Stimulated activated CD8-positive, alpha-beta memory T cell treated with anti-CD3 and anti-CD28 coated beads, Interleukin-7, amount 100 ng/mL, for 4 hours (primary cell): ENCODE data around the gene TTLL11.
"Not testable (repeated sequence)": the region's sequence is repeated elsewhere in the genome, so short reads cannot be mapped to it uniquely, and the experiment has no call there.

Experiments
- DNase-seq, 2 donors: peaks; one replicate each; pipeline ENCODE4 v3.0.0-alpha.2; 2020; ENCODE audit warnings: low read depth in 2 of 2

TTLL11 gene

DNA sequence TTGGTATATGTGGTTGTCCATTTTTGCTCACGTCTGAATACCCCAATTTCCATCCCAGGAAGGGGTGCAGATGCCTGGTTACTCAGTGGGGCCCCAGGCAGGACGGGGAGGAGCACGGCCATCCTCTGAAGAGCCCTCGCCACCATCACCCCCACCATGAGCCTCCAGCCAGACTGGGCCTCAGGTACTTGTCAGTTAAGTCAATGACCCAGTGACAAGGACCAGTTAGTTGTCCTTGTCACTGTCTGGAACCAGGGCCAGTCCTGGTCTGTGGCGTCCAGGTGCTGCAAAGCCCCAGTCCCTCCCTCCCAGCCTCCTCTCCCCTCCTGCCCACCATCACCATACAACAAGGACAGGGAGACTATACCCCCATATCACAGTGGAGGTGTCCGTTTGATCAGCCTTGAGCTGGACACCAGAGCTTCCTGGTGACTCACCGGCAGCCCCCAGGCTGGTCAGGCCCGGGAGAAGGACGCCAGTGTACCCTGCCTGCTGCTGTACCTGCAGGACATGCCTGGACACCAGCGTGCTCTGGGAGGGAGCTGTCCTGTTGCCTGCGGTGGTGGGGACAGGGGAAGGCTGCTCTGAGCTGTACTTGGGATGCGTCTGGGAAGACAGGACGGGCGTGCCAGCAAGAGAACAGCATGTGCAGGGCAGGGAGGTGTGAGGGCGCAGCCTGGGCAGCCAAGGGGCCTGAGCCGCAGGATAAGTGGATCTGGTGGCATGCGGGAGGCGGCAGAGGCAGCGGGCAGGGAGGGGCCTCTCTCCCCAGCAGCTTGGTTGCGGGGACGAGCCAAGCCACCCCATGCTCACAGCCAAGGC lies 32.6 kb upstream of the TTLL11 start:
- DNase-seq, result no peak

- peak; percentile 57 to 59 for DNase-seq
These were observed 32.0 kb upstream of the TTLL11 start for GRCh38 chr9:122125158-122125508.

GRCh38 chr9:122124528-122124927 lies 31.4 kb upstream of the TTLL11 start:
- DNase-seq, result no peak

DNA sequence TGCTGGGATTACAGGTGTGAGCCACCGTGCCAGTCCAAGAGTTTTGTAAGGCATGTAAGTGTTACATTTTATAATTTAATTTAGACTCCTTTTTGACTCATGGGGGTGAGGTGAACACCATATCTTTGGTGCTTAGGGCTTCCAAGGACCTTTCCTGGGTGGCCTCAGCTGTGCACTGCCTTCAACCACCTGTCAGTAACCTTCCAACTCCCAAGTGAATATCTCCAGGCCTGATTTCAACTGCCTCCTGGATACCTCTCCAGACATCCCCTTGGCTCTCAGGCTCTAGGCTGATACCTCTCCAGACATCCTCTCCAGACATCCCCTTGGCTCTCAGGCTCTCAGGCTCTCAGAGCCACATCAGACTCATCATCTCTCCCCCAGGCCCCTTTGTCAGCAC lies 30.9 kb upstream of the TTLL11 start:
- DNase-seq, result no peak

DNA sequence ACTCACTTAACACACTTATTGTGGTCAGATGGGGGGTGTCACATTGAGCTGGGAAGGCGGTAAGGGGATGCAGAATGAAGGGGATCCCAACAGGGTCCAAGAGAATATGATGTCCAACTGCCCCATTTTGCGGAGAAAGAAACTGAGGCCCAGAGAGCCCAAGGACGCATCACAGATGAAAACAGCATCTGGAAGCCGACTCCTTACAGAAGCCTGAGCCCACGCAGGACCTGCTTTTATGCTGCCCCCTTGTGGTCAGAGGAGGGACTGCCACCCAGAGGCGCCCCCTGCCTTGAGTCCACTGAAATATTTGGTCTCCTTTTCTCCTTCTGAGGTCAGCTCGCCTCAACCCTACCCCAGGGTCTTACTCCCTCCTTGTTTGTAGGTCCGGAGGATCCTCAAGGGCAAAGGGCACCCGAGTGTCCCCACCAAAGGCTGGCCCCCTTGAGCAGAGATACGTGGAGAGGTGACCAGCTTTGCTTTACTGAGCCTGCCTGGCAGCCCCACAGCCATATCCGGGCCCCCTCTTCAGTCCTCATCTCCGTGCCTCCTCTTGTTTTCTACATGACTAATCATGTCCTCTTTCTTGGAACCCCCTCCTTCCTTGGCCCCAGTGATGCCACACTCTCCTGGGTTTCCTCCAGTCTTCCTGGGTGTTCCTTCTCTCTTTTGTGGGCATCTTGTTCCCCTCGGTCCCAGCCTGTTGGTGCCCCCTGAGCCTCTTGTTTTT lies 30.0 kb upstream of the TTLL11 start:
- peak; percentile 42 to 44 for DNase-seq

DNA sequence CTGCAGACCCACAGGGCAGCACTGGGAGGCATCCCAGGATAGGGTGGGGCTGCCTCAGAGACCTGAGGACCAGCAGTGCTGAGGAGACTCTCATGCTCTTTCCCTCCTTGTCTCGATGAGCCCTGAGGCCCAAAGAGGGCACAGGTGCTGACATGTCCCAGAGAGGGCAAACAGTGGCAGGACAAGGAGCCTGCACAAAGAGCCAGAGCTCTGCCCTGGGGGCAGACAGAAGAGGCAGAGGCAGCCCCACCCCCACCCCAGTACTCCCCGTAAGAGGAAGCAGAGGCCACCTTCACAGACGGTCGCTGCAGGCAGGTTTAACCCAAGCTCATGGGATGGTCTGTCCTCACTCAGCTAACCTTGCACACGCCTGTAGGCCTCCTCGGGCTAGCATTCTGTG lies 29.4 kb upstream of the TTLL11 start:
- no peak for DNase-seq

DNA sequence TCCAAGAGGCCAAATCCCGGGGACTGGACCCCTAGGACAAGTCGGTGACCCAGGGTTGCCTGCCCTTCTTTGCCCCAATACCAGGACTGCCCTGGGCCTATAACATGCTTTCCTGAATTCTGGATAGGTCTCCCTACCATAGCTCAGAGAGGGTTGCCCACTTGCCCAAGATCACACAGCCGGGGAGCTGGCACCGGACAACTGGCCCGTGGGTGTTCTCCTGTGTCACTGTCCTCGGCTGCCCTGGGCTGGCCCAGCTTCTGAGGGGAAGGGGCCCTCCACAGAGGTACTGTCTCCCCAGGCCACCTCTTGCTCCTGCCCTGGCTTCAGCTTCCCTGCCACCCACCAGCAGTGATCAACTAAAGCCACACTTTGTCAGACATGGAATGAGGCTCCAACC lies 28.8 kb upstream of the TTLL11 start:
- DNase-seq, result no peak

DNA sequence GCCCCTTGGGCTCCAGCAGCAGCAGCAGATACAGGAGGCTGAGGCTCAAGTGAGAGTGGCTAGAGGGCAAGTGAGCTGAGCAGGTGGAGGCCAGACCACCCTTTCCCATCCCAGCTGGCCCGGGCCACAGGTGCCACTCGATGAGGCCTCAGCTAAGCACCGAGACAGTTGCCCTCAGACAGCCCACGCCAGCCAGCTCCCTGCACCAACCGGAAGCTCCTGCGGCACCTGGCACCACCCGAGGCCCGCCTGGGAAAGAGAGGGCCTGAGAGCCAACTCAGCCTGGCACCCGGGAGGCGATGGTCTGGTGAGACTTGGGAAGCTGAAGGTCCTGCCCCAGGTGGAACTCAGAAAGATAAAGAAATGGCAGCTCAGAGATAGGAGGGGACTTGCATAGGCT lies 28.3 kb upstream of the TTLL11 start:
- no peak for DNase-seq

DNA sequence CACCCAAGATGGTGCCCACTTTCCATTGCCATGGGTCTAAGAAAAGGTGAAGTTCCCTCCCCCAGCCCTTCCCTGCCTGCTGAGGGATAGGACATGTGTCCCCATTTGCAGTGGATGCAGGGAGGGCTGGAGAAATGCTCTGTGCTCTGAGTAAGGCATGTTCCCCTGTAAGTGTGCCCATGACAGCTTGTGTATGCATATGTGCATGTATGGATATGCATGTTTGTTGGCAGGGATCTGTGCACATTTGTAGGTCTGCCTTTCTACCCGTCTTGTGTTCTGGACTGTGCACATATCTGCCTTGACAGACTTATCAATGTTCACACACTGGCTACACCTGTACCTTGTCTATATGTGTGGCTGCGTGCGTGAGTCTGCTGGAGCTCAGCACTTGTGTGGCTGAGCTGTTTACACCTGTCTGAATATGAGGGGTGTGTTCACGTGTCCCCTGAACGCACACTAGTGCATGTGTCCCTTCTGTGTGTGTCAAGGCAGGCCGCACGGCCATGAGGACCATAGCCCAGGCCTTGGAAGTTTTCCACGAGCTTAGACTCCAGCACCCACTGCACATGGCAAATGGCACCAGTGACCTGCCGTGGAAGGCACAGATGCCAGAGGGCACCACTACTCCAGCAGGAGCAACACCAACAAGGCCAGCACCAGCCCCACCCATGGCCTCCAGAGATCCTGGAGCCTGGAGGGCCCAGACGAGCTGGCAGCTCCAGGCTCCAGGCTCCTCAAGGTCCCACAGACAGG lies 27.4 kb upstream of the TTLL11 start:
- no peak for DNase-seq

- DNase-seq, result no peak
These were observed 26.6 kb upstream of the TTLL11 start for GRCh38 chr9:122119721-122120120.

- DNase-seq, result no peak
These were observed 26.0 kb upstream of the TTLL11 start for GRCh38 chr9:122119166-122119521.

GRCh38 chr9:122118343-122119165 lies 25.4 kb upstream of the TTLL11 start:
- DNase-seq, result no peak

- not testable (repeated sequence) for DNase-seq
These were observed 24.1 kb upstream of the TTLL11 start for GRCh38 chr9:122117241-122117640.

GRCh38 chr9:122116448-122117173 lies 23.5 kb upstream of the TTLL11 start:
- no peak for DNase-seq

DNA sequence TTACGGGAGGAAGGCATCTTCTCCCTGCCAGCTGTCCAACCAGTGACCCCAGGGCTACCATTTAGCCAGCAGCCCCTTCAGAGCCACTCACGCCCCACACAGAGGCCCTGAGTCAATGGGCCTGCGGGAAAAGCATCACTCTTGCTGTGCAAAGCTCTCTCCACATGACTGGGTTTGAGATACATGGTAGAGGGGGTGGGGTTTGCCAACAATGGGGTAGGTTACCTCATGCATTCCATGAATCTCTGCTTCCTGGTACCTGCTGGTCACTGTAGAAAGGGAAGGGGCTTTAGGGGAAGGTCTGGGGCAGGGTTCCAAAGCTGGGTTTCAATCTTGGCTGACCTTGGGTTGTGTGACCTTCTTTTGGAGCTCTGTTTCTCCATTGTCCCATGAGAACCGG lies 22.9 kb upstream of the TTLL11 start:
- no peak for DNase-seq

DNA sequence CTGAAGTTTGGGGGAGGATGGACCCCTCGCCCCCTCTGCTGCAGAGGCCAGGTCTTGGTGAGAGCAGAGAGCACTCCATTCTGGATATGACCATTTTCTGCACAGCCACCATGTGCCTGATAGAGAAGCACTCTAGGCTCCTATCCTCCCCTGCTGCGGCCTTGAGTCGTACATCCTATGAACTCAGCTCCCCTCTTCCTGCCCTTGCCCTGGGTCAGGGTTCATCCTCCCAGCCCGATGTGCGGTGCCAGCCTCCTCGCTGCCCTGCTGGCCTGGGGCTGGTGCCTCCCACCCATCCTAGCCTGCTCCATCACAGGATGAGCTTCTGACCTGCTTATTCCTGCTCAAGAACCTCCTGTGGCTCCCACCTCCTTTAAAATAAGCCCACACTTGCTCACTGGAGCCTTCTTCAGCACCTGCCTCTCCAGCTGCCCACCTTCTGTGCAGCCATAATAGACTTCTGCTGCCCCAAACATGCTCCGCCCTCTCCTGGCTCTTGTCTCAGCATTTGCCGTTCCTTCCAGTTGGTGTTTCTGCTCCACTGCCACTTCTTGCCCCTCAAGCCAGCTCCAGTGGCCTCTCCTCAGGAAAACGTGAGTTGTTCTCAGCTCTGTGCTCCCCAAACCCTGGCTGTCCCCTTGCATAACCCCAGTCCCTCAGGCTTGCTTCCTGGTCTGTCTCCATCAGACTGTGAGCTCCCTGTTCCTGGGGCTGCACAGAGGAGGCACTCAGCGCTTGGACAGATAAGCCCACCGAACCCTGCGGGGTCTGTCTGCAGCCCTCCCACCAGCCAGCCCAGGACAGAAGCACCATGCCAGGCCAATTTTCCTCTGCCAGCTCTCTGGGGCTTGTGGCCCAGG lies 22.3 kb upstream of the TTLL11 start:
- no peak for DNase-seq

DNA sequence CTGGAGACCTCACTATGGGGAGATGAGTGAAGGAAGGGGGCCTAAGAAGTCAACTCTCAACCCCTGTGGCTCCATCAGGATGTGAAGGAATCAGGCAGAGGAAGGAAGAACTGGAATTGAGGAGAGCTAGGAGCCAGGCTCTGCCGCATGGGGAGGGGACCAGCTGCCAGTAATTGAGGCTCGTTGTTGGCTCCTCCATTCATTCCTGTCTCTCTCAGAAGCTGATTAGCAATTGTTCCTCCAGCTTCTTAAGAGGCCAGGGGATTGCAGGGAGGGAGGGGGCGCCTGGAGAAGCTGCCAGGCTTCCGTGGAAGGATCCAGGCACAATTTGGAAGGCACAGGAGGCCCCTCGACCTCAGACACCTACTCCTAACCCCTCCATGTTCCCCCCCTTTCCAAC lies 20.5 kb upstream of the TTLL11 start:
- no peak for DNase-seq

- no peak for DNase-seq
These were observed 19.1 kb upstream of the TTLL11 start for GRCh38 chr9:122112238-122112637.

GRCh38 chr9:122111413-122112085 lies 18.4 kb upstream of the TTLL11 start:
- no peak for DNase-seq
